HCT116 (cell line): ENCODE data around the gene MRPS17. TPM values are rescaled to one million over a fixed set of nuclear protein-coding genes. Genes with fewer than 3 reads are reported as not detected.

ENCODE experiments used
- ATAC-seq: fragments of 200-7000 bp; cut with Tn5 transposase; 2 replicates; pipeline ENCODE4 v1.9.1; 2020; ENCODE audit warnings: mild to moderate bottlenecking, moderate library complexity
- Bru-seq: library from RNA; stranded (reverse); fragments of 400-500 nt; gene quantifications from one replicate; lab custom pipeline; 2021; lab: Mats Ljungman, UMichigan
- BruChase-seq, 2 experiments: library from RNA; stranded (reverse); fragments of 400-500 nt; gene quantifications; one replicate each; lab custom pipeline; 2021; lab: Mats Ljungman, UMichigan
- BruUV-seq: library from RNA; stranded (reverse); fragments of 400-500 nt; replicated peaks from 2 replicates; lab custom pipeline; 2021; lab: Mats Ljungman, UMichigan
- CTCF ChIA-PET: fragments of 300-600 bp; sonication (Branson Sonifier 250); formaldehyde crosslinking; loops from one replicate; lab custom pipeline; 2021; ENCODE audit warnings: antibody characterized with exemption; lab: Charles Lee
- POLR2A ChIA-PET: fragments of 300-600, 350-600 bp; sonication (Branson Sonifier 250); formaldehyde crosslinking; loops from one replicate; lab custom pipeline; 2021; ENCODE audit warnings: antibody characterized with exemption; lab: Charles Lee
- RAD21 ChIA-PET, 2 experiments: fragments of 300-600 bp; sonication (Branson Sonifier 250); formaldehyde crosslinking; loops; one replicate each; lab custom pipeline; 2023; ENCODE audit warnings: low total read pairs in 2 of 2; ENCODE audit not compliant: uncharacterized antibody in 2 of 2, unreplicated experiment in 2 of 2, low non-redundant PET in 1 of 2; lab: Charles Lee
- DNase-seq: peaks from one replicate; pipeline ENCODE4 v3.0.0-alpha.2; 2010; ENCODE audit warnings: low read depth, low spot score
- H2AFZ ChIP-seq: fragments of 200-600 bp; shearing (Covaris generic), sonication (generic); 2 replicates; pipeline ENCODE4 v1.6.1; 2017; ENCODE audit warnings: low read depth, mixed run types, mixed read lengths, antibody characterized with exemption, low read length; ENCODE audit not compliant: poor library complexity, severe bottlenecking
- H3K27ac ChIP-seq: 2 replicates; pipeline ENCODE4 v1.5.1; 2012; ENCODE audit warnings: low read depth, low read length
- H3K27me3 ChIP-seq: fragments of 200-600 bp; sonication (generic); 2 replicates; pipeline ENCODE4 v1.6.1; 2016; ENCODE audit warnings: mixed run types, low read length, mixed read lengths; ENCODE audit not compliant: insufficient read depth
- H3K36me3 ChIP-seq, 2 experiments: fragments of 200-500 bp in 1 of 2; fragments of 200-600 bp in 1 of 2; sonication (Bioruptor generic) in 1 of 2; sonication (generic) in 1 of 2; 2 replicates each; pipeline versions ENCODE4 v1.5.1 to v1.6.1; 2014 to 2016; ENCODE audit warnings: low read length in 2 of 2, inconsistent platforms in 1 of 2, mixed read lengths in 1 of 2, mixed run types in 1 of 2; ENCODE audit not compliant: insufficient read depth in 2 of 2, control insufficient read depth in 1 of 2
- H3K4me1 ChIP-seq, 2 experiments: fragments of 200-600 bp in 1 of 2; sonication (generic) in 1 of 2; 2 replicates each; pipeline versions ENCODE4 v1.5.1 to v1.6.1; 2012 to 2017; ENCODE audit warnings: low read length in 2 of 2, inconsistent platforms in 1 of 2, mild to moderate bottlenecking in 1 of 2, mixed read lengths in 1 of 2, mixed run types in 1 of 2, moderate library complexity in 1 of 2; ENCODE audit not compliant: insufficient read depth in 2 of 2, control insufficient read depth in 1 of 2
- H3K4me2 ChIP-seq: fragments of 200-600 bp; sonication (generic); 2 replicates; pipeline ENCODE4 v1.6.1; 2017; ENCODE audit warnings: mixed run types, low read length, mixed read lengths
- H3K4me3 ChIP-seq, 2 experiments: fragments of 200-600 bp in 1 of 2; sonication (generic) in 1 of 2; replicated peaks in 1 of 2; 2 replicates each; pipeline ENCODE4 v1.5.1; 2011 to 2016; ENCODE audit warnings: low read length in 2 of 2, control low read depth in 1 of 2, low read depth in 1 of 2, mild to moderate bottlenecking in 1 of 2, mixed read lengths in 1 of 2, mixed run types in 1 of 2
- H3K79me2 ChIP-seq: fragments of 200-600 bp; sonication (generic); 2 replicates; pipeline ENCODE4 v1.6.1; 2017; ENCODE audit warnings: mild to moderate bottlenecking, mixed run types, low read length, moderate library complexity, mixed read lengths; ENCODE audit not compliant: insufficient read depth
- H3K9ac ChIP-seq: fragments of 200-600 bp; sonication (generic); 2 replicates; pipeline ENCODE4 v1.6.1; 2016; ENCODE audit warnings: low read length, mixed read lengths
- H3K9me2 ChIP-seq: fragments of 200-600 bp; sonication (generic), shearing (Covaris generic); 2 replicates; pipeline ENCODE4 v1.6.1; 2017; ENCODE audit warnings: mixed run types, mild to moderate bottlenecking, moderate library complexity; ENCODE audit not compliant: insufficient read depth
- H3K9me3 ChIP-seq, 2 experiments: fragments of 200-500 bp in 1 of 2; fragments of 200-600 bp in 1 of 2; sonication (Bioruptor generic) in 1 of 2; sonication (generic) in 1 of 2; 2 replicates each; pipeline ENCODE4 v1.6.1; 2014 to 2017; ENCODE audit warnings: low read length in 2 of 2, mixed read lengths in 2 of 2, inconsistent platforms in 1 of 2, low read depth in 1 of 2, mild to moderate bottlenecking in 1 of 2, mixed run types in 1 of 2, moderate library complexity in 1 of 2; ENCODE audit not compliant: control insufficient read depth in 1 of 2, insufficient read depth in 1 of 2
- H4K20me1 ChIP-seq: fragments of 200-600 bp; sonication (generic), shearing (Covaris generic); 2 replicates; pipeline ENCODE4 v1.6.1; 2017; ENCODE audit warnings: mixed run types, mild to moderate bottlenecking, moderate library complexity; ENCODE audit not compliant: insufficient read depth
- CEBPB ChIP-seq: IDR thresholded peaks from 2 replicates; pipeline ENCODE4 v1.6.1; 2012; ENCODE audit warnings: low read depth
- EGR1 ChIP-seq: IDR thresholded peaks from 2 replicates; pipeline ENCODE4 v1.6.1; 2012; ENCODE audit warnings: low read depth
- EZH2 ChIP-seq: fragments of 200-600 bp; sonication (generic); IDR thresholded peaks from 2 replicates; pipeline ENCODE4 v1.6.1; 2017; ENCODE audit warnings: antibody characterized with exemption, mixed run types
- EZH2phosphoT487 ChIP-seq: fragments of 200-600 bp; IDR thresholded peaks from 2 replicates; pipeline ENCODE4 v1.6.1; 2018; ENCODE audit warnings: antibody characterized with exemption, borderline replicate concordance
- JUND ChIP-seq: IDR thresholded peaks from 2 replicates; pipeline ENCODE4 v1.6.1; 2012
- POLR2A ChIP-seq: IDR thresholded peaks from 2 replicates; pipeline ENCODE4 v1.7.0; 2011; ENCODE audit warnings: borderline replicate concordance; ENCODE audit not compliant: insufficient read depth, insufficient read length; ENCODE audit errors: extremely low read depth
- POLR2AphosphoS5 ChIP-seq: IDR thresholded peaks from 2 replicates; pipeline ENCODE4 v1.6.1; 2011; ENCODE audit warnings: mild to moderate bottlenecking, low read depth, low read length, moderate library complexity
- RAD21 ChIP-seq: IDR thresholded peaks from 2 replicates; pipeline ENCODE4 v1.6.1; 2012; ENCODE audit warnings: low read depth, mild to moderate bottlenecking
- SIN3A ChIP-seq: IDR thresholded peaks from 2 replicates; pipeline ENCODE4 v1.6.1; 2012; ENCODE audit warnings: low read depth
- SP1 ChIP-seq: IDR thresholded peaks from 2 replicates; pipeline ENCODE4 v1.6.1; 2012; ENCODE audit warnings: low read depth
- TCF7L2 ChIP-seq: IDR thresholded peaks from 2 replicates; pipeline ENCODE4 v1.7.0; 2011; ENCODE audit warnings: borderline replicate concordance, inconsistent platforms; ENCODE audit not compliant: insufficient read depth, insufficient read length; ENCODE audit errors: extremely low read depth
- YY1 ChIP-seq: IDR thresholded peaks from 2 replicates; pipeline ENCODE4 v1.6.1; 2011; ENCODE audit warnings: low read length, low read depth, moderate library complexity, mild to moderate bottlenecking; ENCODE audit not compliant: insufficient replicate concordance; ENCODE audit errors: extremely low read depth
- ZFX ChIP-seq: fragments of 450-650 bp; IDR thresholded peaks from 2 replicates; pipeline ENCODE4 v1.6.1; 2017
- ZNF274 ChIP-seq: fragments of 200-500 bp; sonication (Bioruptor generic); IDR thresholded peaks from 2 replicates; pipeline ENCODE4 v1.6.1; 2014; ENCODE audit warnings: mild to moderate bottlenecking, low read depth, low read length, inconsistent platforms
- intact Hi-C: fragments of 100-400 bp; cut with micrococcal nuclease; formaldehyde crosslinking; loops from 2 replicates; pipeline ENCODE4 v1.10.0; 2022
- long read RNA-seq: library from polyadenylated mRNA; unstranded; transcript quantifications from one replicate; pipeline ENCODE4 v2.0.0, GENCODE V29; 2021; ENCODE audit not compliant: unreplicated experiment
- polyA plus RNA-seq: library from polyadenylated mRNA; unstranded; fragments of >200 nt; gene quantifications from 2 replicates; pipeline ENCODE4 v1.2.1, GENCODE V29; 2012; ENCODE audit warnings: missing spikeins
- total RNA-seq: library from RNA; stranded (reverse); gene quantifications from one replicate; pipeline ENCODE4 v1.2.1, GENCODE V29; 2021; ENCODE audit not compliant: unreplicated experiment
- TF ChIP-seq, protein P1 (sequence below): IDR thresholded peaks from 2 replicates; pipeline ENCODE4 v1.6.1; 2012
- TF ChIP-seq, protein P2 (sequence below): IDR thresholded peaks from 2 replicates; pipeline ENCODE4 v1.6.1; 2012
- TF ChIP-seq, protein P3 (sequence below): IDR thresholded peaks from 2 replicates; pipeline ENCODE4 v1.6.1; 2012; ENCODE audit warnings: low read depth
- TF ChIP-seq, protein P4 (sequence below), 3 experiments: fragments of 200-600 bp in 1 of 3; sonication (generic) in 1 of 3; IDR thresholded peaks in 2 of 3; conservative IDR thresholded peaks in 1 of 3; 2 replicates each; pipeline ENCODE4 v1.5.1; 2012 to 2017; ENCODE audit warnings: low read depth in 2 of 3, low read length in 2 of 3, antibody characterized with exemption in 1 of 3, borderline replicate concordance in 1 of 3, control low read depth in 1 of 3, mild to moderate bottlenecking in 1 of 3, mixed read lengths in 1 of 3, mixed run types in 1 of 3, moderate library complexity in 1 of 3; ENCODE audit not compliant: insufficient read depth in 1 of 3

Gene MRPS17
- total RNA-seq, result 27.5 TPM
- 11.3 and 16.2 TPM in 2 replicates for polyA plus RNA-seq
- Bru-seq, nascent RNA, result percentile 78 among the genes with signal in this experiment
- BruChase-seq, experiment 1, labeled RNA remaining after a 6-hour chase, result percentile 84 among the genes with signal in this experiment
- BruChase-seq, experiment 2, labeled RNA remaining after a 2-hour chase, result percentile 95 among the genes with signal in this experiment
- long read RNA-seq, transcript MRPS17-201 (3 exons, 1,845 nt), result major isoform, 31 of 42 reads
- long read RNA-seq, partial matches to known transcripts, result 7 of 42 reads
- long read RNA-seq, other reads (novel, unspliced or antisense), result 4 of 42 reads

DNA sequence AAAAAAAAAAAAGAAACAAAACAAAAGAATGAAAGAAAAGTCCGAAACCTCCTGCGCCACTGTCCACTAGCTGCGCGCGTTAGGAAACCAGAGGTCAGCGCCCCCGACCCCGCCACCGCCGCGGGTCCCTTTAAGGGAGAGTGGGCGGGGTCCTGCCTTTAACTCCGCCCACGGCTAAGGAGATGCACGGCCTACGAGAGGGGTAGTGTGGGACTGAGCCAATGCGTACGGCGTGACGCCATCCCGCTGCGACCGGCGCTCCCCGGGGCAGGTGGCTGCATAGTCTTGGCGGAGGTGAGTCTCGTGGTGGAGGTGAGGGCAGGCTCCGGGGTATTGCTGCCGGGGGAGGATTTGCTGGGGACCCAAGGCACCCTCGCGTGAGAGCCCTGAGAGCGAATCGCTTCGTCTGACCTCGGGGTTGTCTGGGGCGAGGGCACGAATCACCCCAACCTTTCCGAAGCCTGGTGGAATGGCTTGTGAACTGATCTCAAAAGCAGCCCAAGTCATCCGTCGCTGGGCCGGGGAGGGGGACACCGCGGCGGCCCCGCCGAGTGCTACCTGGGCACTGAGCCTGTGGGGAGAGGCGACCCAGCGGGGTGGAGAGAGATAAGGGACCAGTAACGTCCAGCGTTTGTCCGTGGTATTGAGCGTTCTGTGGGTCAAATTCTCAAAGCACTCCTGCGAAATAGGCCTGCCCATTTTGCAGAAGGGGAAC is at the start of gene MRPS17:
Gene MRPS17 (plus strand): TSS at position 241 of the 715 bp plus-strand sequence. CDS start 1,319 bp downstream, outside the sequence.
- intact Hi-C loops, result loop anchor here (5.0 to 10.0 kb wide), 2 partner anchors 64 to 1187 kb away; partner anchors contain the start of gene ZNF713
- Histone ChIP-seq H3K4me3 (peak within 1 kb of the TSS; percentile 99 to 100), H3K9ac (peak within 1 kb of the TSS; percentile 99), H3K4me2 (peak within 1 kb of the TSS; percentile 92), H3K4me1 (peaks cover 0 to 5% of the 10 kb centered on the region in 2 experiments; a peak in 1 of 4 replicates), H3K79me2 (peaks cover 27% of the 10 kb centered on the region), H2AFZ (no peak within 1 kb of the TSS), H3K36me3 (peaks cover 13 to 16% of the 10 kb centered on the region in 2 experiments; a peak in 3 of 4 replicates), H4K20me1 (no peaks in the 10 kb centered on the region), H3K9me2 (no peaks in the 10 kb centered on the region), H3K27me3 (no peaks in the 10 kb centered on the region), H3K27ac (peak within 1 kb of the TSS; percentile 69), H3K9me3 (no peaks in the 10 kb centered on the region)
- POLR2A ChIA-PET, result no interaction called here
- RAD21 ChIA-PET, result no interaction called here
- DNase-seq (peak; percentile 85), ATAC-seq (peak; percentile 100)
- CTCF ChIA-PET, result no interaction called here
- TSS peak; percentile 57 for BruUV-seq
- no peak for TF ChIP-seq ZNF274
- no peak for TF ChIP-seq RAD21
- TF ChIP-seq, protein P1, sequence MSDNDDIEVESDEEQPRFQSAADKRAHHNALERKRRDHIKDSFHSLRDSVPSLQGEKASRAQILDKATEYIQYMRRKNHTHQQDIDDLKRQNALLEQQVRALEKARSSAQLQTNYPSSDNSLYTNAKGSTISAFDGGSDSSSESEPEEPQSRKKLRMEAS, result peak; percentile 97
- TF ChIP-seq CEBPB, result no peak
- TF ChIP-seq TCF7L2, result no peak
- TF ChIP-seq ZFX, result peak; percentile 16; the same call in 1 of the 2 replicates
- TF ChIP-seq EZH2phosphoT487, result no peak
- TF ChIP-seq, protein P2, sequence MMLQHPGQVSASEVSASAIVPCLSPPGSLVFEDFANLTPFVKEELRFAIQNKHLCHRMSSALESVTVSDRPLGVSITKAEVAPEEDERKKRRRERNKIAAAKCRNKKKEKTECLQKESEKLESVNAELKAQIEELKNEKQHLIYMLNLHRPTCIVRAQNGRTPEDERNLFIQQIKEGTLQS, result no peak
- TF ChIP-seq, protein P3, sequence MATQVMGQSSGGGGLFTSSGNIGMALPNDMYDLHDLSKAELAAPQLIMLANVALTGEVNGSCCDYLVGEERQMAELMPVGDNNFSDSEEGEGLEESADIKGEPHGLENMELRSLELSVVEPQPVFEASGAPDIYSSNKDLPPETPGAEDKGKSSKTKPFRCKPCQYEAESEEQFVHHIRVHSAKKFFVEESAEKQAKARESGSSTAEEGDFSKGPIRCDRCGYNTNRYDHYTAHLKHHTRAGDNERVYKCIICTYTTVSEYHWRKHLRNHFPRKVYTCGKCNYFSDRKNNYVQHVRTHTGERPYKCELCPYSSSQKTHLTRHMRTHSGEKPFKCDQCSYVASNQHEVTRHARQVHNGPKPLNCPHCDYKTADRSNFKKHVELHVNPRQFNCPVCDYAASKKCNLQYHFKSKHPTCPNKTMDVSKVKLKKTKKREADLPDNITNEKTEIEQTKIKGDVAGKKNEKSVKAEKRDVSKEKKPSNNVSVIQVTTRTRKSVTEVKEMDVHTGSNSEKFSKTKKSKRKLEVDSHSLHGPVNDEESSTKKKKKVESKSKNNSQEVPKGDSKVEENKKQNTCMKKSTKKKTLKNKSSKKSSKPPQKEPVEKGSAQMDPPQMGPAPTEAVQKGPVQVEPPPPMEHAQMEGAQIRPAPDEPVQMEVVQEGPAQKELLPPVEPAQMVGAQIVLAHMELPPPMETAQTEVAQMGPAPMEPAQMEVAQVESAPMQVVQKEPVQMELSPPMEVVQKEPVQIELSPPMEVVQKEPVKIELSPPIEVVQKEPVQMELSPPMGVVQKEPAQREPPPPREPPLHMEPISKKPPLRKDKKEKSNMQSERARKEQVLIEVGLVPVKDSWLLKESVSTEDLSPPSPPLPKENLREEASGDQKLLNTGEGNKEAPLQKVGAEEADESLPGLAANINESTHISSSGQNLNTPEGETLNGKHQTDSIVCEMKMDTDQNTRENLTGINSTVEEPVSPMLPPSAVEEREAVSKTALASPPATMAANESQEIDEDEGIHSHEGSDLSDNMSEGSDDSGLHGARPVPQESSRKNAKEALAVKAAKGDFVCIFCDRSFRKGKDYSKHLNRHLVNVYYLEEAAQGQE, result no peak
- TF ChIP-seq YY1, result peak; percentile 70
- TF ChIP-seq JUND, result no peak
- peak; percentile 87 for TF ChIP-seq SIN3A
- no peak for TF ChIP-seq EZH2
- peak; percentile 69 for TF ChIP-seq POLR2A
- TF ChIP-seq, protein P4, sequence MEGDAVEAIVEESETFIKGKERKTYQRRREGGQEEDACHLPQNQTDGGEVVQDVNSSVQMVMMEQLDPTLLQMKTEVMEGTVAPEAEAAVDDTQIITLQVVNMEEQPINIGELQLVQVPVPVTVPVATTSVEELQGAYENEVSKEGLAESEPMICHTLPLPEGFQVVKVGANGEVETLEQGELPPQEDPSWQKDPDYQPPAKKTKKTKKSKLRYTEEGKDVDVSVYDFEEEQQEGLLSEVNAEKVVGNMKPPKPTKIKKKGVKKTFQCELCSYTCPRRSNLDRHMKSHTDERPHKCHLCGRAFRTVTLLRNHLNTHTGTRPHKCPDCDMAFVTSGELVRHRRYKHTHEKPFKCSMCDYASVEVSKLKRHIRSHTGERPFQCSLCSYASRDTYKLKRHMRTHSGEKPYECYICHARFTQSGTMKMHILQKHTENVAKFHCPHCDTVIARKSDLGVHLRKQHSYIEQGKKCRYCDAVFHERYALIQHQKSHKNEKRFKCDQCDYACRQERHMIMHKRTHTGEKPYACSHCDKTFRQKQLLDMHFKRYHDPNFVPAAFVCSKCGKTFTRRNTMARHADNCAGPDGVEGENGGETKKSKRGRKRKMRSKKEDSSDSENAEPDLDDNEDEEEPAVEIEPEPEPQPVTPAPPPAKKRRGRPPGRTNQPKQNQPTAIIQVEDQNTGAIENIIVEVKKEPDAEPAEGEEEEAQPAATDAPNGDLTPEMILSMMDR (IDR thresholded peaks at IDR 0.05 in 2 of 3, conservative IDR thresholded peaks at IDR 0.05 in 1 of 3; ENCODE audit: borderline replicate concordance in 1 of 3, insufficient read depth in 1 of 3, low read depth in 2 of 3, low read length in 2 of 3), result no peak
- peak; percentile 94 for TF ChIP-seq POLR2AphosphoS5
- 0 out of 2 replicates have a peak, but pooled peaks have one; percentile 45 for TF ChIP-seq EGR1
- TF ChIP-seq SP1, result peak; percentile 77
